OCI-M2 (cell line): Measurements from ENCODE around the gene ATP5ME.

ENCODE experiments used
- DNase-seq: peaks from one replicate; lab custom pipeline; 2025; ENCODE audit not compliant: unreplicated experiment; lab: John Stamatoyannopoulos, UW

Gene ATP5ME

DNA sequence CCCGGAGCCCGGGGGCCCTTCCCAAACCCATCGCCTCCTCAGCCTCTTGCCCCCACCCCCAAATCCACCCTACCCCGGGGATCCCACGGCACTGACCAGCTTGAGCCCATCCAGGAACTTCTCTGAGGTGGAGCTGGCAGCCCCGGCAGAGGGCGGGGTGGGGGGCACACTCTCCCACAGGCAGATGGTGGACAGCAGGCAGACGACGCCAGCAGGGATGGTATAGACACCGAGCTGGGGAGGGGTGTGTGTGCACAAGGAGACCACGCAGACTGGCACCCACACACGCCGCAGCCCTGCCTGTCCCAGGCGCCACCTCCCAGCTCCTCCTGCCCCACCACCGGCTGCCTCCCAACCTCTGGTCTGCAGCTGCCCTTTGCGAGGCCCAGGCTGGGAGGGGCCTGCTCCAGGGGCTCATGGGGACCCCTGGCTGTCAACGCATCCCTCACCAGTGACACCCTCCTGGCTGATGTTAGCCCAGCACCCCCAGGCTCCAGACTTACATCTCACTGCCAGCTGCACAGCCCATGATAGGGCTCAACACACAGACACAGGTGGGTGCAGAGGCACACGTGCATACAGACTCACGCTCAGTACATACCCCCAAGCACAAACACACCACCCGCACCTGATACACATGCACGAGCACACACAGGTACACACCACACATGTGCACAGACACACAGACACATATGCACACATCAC is 10.7 kb upstream of the ATP5ME start:
- DNase-seq = no peak

DNA sequence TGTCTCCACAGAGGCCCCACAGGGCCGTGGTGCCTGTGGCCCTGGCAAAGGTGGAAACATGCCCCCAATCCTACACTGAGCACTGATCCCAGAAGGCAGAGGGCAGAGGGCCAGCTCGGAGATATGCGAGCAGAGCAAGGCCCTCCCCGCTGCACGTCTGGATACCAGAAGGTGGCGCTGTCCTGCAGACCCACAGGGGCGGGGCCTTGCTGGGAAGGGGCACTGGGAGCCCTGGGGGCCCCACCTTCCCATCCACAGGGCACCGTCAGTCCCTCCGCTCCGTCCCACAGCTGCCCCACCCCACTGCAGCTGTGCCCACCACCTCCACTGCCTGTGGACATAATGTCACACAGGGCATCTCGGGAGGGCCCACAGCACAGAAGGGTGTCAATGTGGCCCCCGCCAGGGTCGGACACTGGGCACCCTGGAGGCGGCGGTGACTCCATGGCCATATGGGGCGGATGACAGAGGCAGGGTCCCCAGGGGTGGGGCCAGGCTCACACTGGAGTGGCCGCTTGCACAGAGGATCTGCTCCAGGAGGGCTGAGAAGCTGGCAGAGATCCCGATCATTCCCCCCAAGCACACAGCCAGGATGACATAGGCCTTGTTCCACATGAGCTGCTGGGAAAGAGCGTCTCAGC is 10.0 kb upstream of the ATP5ME start:
- DNase-seq = no peak

DNA sequence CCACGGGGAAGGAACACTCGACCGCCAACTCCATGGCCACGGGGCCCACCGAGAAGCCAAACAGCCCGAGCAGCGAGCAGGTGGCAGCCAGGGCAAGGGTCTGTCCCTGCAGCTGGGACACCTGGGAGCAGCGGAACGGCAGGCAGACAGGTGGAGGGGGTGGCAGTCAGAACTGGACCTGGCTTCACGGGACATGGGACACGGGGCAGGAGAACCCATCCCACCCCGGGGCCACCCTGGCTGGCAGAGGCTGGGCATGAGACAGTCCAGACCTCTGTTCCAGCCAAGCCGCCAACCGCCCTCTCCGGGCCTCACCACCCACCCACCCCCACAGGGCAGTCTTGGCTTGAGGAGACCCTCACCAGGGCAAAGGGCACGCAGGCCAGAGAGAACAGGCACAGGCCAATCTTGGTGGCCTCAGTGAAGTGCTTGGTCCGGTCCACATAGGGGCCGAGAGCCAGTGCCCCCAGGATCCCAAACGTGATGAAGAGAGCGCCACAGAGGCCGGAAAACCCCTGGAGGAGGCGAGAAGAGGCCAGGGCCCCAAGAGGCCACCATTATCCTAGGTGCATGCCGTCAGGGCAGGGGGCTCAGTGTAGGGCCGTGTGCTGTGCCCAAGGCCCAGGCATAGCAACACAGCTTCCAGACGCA is 9.3 kb upstream of the ATP5ME start:
- DNase-seq = no peak

DNA sequence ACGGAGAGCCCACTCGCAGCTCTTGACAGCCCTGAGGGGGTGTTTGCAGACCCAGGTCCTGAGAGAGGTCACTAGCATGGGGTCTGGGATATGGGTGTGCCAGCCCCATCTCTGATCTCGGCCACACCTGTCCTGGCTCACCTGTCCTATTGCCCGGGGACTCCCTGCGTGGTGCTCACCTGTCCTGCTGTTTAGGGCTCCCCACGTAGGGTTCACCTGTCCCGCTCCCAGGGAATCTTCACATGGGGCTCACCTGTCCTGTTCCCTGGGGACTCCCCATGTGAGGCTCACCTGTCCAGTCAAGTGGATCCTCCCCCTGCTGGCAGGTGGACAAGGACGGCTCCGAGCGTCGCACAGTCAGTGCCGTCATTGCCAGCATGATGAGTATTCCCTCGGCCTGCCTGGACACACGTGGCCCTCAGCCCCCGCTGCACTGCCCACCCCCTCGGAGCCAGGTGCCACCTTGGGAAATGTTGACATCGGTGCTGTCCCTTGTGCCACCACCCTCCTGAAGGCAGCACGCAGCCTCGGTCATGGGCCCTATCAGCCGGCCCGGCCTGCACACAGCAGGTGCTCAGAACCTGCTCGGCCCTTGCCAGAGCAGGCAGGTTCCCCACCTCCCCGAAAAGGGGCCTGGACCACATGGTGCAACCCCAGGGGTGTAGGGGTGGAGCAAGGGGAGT is 8.6 kb upstream of the ATP5ME start:
- no peak for DNase-seq

DNA sequence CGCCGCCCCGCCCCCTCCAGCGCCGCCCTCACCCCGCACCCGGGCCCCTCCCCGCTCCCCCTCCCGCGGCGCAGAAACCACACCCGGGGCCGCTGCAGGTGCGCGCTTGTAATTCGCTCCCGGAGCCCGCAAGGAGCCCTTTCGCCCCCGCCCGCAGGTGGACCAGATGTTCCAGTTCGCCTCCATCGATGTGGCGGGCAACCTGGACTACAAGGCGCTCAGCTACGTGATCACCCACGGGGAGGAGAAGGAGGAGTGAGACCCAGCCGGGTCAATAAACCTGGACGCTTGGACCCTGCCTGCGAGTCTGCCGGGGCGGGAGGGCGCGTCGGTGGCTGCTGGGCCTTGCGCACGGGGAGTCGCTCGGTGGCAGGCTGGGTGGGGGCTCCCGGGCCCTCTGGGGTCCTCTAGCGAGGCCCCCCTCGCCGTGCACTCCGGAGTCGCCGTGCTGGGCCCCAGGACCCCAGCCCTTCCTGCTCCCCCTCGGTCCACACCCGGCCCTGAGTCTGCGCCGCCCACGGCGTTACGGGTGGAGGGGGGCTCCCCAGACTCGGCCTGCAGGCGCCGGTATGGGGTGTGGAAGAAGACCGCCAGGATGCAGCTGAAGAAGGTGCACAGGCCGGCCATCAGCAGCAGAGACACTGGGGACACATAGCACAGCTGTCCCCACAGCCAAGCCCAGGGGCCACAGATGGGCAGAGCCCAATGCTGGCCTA is 7.8 kb upstream of the ATP5ME start:
- no peak for DNase-seq

DNA sequence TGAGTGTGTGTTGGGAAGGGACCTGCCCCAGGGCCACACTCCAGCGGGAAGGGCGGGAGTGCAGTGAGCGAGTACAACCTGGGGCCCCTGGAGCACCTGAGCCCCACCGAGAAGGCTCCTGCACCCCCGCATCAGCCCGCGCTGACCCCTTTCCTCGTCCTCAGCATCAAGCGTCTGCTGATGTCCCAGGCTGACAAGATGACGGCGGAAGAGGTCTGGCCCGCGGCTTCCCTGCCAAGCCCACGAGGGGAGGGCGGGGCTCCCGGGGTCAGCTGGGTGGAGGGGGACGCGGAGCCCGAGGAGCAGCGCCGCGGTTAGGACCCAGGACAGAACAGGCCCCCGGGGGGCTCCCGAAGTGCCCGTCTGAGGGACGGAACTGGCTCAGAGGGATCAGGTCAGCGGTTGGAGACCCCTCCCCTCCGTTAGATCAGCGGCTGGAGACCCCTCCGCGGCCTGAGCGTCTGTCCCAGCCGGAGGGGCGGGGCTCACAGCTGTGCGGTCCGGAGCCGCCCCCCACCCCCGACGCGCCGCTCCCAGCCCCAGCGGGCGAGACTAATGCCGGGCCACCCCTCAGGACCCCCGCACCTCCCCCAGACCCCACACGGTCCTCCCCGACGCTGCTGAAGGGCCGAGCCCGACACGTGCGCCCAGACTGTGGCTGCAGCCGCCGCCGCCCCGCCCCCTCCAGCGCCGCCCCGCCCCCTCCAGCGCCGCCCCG is 7.0 kb upstream of the ATP5ME start:
- DNase-seq = no peak

DNA sequence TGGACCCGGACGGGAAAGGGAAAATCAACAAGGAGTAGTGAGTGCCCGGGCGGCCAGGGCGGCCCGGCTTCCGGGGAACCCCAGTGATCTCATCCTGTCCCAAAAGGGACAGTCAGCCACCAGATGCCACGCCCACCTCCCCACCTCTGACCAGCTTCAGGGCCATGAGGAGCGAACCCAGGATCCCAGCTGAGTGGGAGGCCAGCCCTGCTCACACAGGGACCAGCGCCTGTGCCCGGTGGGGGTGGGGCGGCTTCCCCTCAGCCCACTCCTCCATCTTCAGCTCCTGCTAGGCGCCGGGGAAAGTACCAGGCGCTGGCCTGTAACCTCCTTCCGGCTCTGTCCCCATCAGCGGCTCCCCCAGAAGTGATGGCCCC is 6.5 kb upstream of the ATP5ME start:
- no peak for DNase-seq

DNA sequence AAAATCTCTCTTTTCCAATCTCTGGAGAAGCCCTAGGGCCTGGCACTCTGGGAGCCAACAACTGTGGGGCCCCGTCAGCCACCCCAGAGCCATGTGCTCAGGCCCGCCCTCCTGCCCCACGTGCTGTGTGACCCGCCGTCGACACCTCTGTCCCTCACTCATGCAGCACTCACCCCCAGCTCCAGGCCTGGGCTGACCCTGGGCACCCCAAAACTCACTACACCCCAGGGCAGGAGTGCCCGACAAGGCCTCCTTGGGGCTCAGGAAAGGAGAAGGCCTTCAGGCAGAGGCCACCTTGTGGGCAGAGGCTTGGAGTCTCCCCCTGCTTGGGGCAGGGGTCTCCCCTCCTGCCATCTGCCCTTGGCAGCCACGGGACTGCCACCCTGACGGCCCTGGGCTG is 6.0 kb upstream of the ATP5ME start:
- DNase-seq = no peak

DNA sequence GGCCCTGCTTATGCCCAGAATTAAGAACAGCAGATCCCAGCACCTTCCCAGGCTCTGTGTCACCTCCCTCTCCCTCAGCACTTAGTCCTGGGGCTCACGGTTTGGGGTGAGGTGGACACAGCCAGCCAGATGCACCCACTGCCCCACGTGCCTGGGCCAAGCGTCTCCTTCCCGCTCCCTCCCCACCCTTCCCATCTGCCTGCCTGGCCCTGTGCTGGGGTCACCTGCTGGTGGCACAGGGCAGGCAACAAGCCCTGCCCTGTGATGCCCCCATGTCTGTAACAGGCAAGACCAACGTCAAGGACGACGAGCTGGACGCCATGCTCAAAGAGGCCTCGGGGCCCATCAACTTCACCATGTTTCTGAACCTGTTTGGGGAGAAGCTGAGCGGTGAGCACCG is 5.6 kb upstream of the ATP5ME start:
- no peak for DNase-seq

DNA sequence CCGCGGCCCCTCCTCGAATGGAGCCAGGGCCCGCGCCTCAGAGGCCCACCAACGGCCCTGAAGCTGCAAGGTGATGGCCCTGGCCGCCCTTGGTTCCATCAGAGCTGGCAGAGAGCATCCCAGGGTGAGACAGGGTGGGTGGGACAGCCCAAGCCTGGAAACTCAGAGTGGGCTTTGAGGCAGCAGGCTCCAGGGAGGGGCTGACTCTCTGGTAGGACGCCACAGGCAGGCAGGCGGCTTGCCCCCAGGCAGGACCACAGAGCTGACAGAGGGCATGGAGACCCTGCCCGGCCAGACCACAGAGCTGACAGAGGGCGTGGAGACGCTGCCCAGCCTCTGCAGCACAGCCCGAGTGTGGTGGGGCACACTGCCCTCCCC is 5.0 kb upstream of the ATP5ME start:
- no peak for DNase-seq

DNA sequence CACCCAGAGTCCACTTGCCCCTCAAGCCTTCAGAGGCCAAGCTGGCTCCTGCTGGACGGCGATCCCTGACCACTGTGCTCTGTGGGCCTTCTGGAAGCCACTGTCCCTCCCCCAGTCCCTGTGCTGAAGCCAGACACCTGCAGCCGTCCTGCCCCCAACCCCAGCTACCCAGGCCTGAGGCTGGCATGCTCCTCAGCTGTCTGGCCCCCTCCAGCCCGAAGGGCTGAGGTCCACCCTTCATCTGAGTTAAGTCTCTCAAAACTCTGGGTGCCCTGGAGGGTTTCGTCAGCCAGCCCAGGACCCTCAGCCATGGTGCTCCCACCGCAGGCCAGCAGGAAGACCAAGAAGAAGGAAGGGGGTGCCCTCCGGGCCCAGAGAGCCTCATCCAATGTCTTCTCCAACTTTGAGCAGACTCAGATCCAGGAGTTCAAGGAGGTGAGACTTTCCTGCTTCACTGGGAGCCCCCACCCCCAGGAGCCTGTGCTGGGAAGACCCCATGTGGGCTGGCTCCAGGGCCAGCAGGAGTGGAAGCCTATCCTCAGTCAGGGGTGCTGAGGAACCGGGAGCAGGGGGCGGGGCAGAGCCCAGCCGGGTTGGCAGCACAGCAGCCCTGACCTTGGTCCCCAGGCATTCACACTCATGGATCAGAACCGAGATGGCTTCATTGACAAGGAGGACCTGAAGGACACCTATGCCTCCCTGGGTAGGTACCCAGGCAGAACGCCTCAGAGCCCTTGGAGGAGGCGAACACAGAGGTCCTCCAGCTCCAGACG is 4.4 kb upstream of the ATP5ME start:
- DNase-seq = no peak

DNA sequence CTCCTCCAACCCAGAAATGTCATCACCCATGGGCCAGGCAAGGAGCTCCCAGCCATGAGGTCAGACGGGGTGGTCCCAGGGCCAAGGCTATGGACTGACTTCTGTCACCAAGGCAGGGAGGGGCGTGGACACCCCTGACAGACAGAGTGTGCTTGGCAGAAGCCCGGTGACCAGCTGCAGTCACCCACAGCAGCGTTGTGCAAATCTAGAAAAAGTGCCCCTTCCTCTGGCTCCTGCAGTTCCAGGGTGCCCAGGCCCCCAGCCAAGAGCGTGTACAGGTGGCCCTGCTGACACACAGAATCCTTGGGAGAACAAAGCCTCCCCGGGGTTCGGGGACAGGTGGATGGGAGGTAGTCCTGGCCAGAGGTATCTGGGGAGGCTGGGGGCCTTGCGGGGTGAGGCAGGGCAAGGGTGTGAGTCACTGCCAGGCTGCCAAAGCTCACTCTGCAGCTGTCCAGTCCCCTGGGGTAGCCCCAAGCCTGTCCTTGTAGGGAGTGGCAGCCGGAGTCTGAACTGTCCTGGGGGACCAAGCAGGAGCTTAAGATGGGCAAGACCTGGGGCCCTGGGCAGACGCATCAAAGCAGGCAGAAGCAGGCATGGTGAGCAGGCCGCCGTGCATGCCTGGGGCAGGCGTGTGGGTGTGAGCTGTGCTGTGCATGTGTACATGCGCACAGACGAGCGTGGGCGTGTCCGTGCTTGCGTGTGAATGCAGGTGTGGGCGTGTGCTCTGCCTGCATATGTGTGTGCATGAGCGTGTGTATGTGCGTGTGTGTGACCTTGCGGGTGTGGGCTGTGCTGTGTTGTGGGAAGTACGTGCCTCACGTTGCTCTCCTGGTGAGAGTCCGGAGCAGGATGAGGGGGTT is 3.6 kb upstream of the ATP5ME start:
- no peak for DNase-seq

DNA sequence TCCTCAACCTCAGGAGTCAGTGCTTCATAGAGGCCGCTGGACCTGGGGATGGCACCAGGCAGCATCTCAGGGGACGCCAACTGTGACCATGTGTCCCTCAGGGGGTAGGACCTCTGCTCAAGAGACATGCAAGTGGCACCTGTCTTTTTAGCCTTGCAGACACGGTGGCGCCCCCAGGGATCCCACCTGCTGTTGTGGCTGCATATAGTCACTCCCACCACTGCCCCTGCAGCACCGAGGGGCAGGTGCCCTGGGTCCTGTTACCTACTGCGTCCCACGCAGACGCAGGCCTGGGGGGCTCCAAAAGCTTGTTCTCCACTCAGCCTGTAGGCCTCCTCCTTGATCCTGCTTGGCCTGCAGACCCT is 2.8 kb upstream of the ATP5ME start:
- no peak for DNase-seq

DNA sequence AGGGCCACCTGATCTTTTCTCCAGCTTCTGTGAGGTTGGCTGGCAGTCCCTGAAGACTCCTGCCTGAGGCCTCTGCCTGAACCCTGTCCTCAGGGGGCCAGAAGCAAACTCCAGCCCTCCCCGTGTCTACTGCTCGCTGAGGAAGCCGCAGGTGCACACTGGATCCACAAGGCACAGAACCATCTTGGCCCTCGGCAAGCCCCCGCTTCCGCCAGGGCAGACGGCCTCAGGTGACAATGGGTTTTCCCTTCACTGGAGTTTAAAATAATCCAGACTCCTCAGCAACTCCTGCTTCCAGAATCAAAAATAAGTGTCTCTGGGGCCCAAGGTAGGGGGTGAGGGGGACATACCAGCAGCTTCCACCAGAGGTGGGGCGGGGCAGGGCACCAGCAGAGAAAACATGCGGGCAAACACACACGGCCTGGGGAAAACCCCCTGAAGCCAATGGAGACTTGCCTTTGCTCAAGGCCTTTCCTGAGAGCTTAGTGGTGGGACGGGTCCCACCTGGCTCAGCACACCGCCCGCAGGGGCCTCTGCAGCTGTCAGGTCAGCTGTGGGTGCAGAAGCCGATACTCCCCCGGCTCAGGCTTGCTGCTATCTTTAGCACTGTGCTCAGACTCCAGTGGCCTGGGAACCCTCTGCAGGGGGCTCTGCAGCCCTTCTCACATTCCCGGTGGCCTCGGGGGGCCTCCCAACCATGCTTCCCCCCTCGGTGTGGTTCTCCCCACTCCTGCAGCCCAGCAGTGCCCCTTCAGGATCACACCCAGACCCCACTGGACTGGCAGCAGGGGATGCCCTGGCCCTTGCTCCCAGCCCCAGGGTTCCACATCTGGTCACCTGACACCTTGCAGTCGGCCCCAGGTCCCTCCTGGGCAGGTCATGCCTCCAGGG is 2.1 kb upstream of the ATP5ME start:
- DNase-seq = no peak

DNA sequence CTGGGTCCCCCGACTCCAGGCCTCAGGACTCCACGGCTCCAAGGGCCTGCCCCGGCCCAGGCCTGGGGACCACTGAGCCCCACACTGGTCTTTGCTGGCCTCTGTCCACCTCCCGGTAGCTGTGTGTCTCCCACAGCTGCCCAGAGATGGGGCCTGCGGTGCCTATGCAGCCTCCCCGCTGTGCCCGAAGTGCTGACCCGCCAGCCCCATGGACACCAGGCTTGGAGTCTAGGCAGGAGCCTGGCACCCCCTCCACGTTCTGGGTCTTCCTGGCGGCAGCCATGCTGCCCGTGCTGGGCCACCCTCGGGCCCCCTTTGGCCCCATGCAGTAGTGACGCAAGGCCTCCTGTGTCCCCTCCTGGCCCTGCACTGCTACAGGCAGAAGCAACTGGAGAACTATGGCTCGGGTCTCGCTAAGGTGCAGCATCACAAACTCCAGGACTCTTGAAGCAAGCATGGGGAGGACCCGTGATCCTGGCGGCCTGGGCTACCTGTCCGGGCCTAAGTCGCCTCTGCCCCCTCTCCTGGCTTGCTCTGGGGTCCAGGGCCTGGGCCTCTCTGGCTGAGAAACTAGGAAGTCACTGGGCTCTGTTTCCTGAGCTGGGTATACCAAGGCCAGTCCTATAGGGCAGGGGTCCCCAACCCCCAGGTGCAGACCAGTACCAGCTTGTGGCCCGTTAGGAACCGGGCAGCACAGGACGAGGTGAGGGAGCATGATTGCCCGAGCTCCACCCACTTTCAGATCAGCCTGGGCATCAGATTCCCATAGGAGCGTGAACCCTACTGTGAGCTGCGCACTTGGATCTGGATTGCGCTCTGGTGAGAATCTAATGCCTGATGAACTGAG is 1.2 kb upstream of the ATP5ME start:
- DNase-seq = no peak

DNA sequence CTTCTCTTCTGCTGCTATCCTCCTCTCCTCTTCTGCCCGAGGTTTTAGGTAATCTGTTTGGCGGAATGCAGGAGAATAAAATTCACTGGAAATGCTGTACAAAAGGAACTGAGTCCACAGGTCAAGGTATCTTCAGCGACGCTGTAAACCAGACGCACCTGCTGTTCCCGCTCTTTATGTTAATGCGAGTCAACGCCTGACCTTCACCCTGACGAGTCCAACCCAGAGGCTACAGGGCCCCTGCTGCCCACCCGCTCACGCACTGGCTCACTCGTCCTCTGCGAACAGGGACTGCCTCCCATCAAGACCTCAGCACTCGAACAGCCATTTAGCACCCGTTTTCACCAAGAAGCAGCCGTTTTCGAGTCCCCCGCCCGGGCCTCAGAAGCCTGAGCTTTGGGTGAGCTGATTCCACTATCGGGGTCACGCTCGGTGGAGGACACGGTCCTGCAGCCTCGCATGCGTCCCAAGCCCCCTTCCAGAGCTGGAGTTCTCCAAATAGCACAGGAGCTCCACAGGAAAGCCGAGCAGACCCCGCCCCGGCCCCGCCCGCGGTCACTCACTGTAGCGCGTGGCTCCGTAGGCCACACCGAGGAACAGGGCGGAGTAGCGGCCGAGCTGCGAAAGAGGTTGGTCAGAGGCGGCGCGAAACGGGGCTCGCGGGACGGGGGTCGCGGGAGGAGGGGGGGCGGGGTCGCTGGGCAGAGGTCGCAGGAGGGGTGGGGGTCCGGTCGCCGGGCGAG is 556 bp downstream of the ATP5ME start:
- no peak for DNase-seq

DNA sequence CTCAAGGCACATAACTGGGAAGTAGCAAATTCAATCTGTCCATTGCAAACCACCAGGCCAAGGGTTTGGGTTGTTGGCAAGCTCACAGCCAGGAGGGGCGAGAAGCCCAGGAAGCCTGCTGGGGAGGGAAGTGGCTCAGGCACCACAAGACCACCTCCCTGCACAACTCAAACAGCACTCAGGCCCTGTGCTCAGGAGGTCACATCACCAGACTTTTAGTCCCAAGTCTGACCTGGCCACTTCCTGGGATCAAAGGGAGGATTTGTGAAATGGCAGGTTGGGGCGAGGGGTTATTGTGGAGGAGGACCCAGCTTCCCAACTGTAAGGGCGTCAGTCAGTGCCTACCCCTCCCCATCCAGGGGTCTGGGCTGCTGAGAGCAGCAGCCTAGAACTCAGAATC is 2.3 kb downstream of the ATP5ME start:
- DNase-seq = no peak
